Mesendoderm (in vitro differentiated cells): Measurements from ENCODE around the gene ZNF746.

Experiments used
- DNase-seq: peaks from one replicate; pipeline ENCODE4 v3.0.0; 2013
- H2AK5ac ChIP-seq: 2 replicates; pipeline ENCODE4 v1.6.1; 2013; ENCODE audit warnings: low read length, inconsistent platforms
- H2BK120ac ChIP-seq: 2 replicates; pipeline ENCODE4 v1.6.1; 2013; ENCODE audit warnings: low read depth, mild to moderate bottlenecking, low read length, moderate library complexity, mixed read lengths
- H2BK15ac ChIP-seq: replicated peaks from 2 replicates; pipeline ENCODE4 v1.6.1; 2013; ENCODE audit warnings: low read depth, mild to moderate bottlenecking, moderate library complexity
- H2BK5ac ChIP-seq: 2 replicates; pipeline ENCODE4 v1.6.1; 2013; ENCODE audit warnings: low read length, inconsistent platforms
- H3K18ac ChIP-seq: 2 replicates; pipeline ENCODE4 v1.6.1; 2013; ENCODE audit warnings: mild to moderate bottlenecking, low read length, mixed read lengths
- H3K23ac ChIP-seq: one replicate; pipeline ENCODE4 v1.6.1; 2013; ENCODE audit warnings: low read length
- H3K27ac ChIP-seq: 2 replicates; pipeline ENCODE4 v1.5.1; 2013; ENCODE audit warnings: low read depth, mild to moderate bottlenecking, inconsistent platforms, low read length, moderate library complexity
- H3K27me3 ChIP-seq: 2 replicates; pipeline ENCODE4 v1.6.1; 2013; ENCODE audit warnings: low read length, control low read depth, mild to moderate bottlenecking, inconsistent platforms; ENCODE audit not compliant: insufficient read depth, poor library complexity
- H3K36me3 ChIP-seq: 2 replicates; pipeline ENCODE4 v1.6.1; 2013; ENCODE audit warnings: low read length, inconsistent platforms; ENCODE audit not compliant: control insufficient read depth, insufficient read depth
- H3K4ac ChIP-seq: one replicate; pipeline ENCODE4 v1.6.1; 2013; ENCODE audit warnings: low read depth, mild to moderate bottlenecking, low read length, moderate library complexity
- H3K4me1 ChIP-seq: 2 replicates; pipeline ENCODE4 v1.6.1; 2013; ENCODE audit warnings: low read depth, low read length, inconsistent platforms; ENCODE audit not compliant: control insufficient read depth
- H3K4me2 ChIP-seq: 2 replicates; pipeline ENCODE4 v1.6.1; 2013; ENCODE audit warnings: low read length
- H3K4me3 ChIP-seq: 2 replicates; pipeline ENCODE4 v1.5.1; 2013; ENCODE audit warnings: mild to moderate bottlenecking, low read length
- H3K56ac ChIP-seq: one replicate; pipeline ENCODE4 v1.6.1; 2013; ENCODE audit warnings: low read length
- H3K79me1 ChIP-seq: 2 replicates; pipeline ENCODE4 v1.6.1; 2013; ENCODE audit warnings: low read length, inconsistent platforms
- H3K79me2 ChIP-seq: 2 replicates; pipeline ENCODE4 v1.6.1; 2013; ENCODE audit warnings: mild to moderate bottlenecking, low read length; ENCODE audit not compliant: control insufficient read depth, insufficient read depth
- H3K9ac ChIP-seq: 2 replicates; pipeline ENCODE4 v1.6.1; 2013; ENCODE audit warnings: low read length, inconsistent platforms
- H4K5ac ChIP-seq: one replicate; pipeline ENCODE4 v1.6.1; 2013; ENCODE audit warnings: low read length
- H4K8ac ChIP-seq: one replicate; pipeline ENCODE4 v1.6.1; 2013; ENCODE audit warnings: low read depth, mild to moderate bottlenecking, control low read depth, low read length, moderate library complexity
- WGBS: extraction: QIAGEN DNeasy Blood & Tissue Kit; methylation state at CpG from one replicate; pipeline ENCODE4 v1.1.7; 2013; ENCODE audit warnings: low lambda C conversion rate, missing lambda C conversion rate; ENCODE audit not compliant: insufficient coverage; ENCODE audit errors: extremely low coverage; 5-methylcytosine and 5-hydroxymethylcytosine counted together

The ZNF746 gene

GRCh38 chr7:149440222-149440621 lies 57.4 kb downstream of the ZNF746 start:
- Histone ChIP-seq H3K27me3 (no peaks in the 10 kb centered on the region), H3K56ac (no peak overlapping the region), H3K4me2 (no peak overlapping the region), H4K8ac (no peak overlapping the region), H4K5ac (no peak overlapping the region), H3K4me3 (no peak overlapping the region), H3K79me2 (no peaks in the 10 kb centered on the region), H2BK120ac (no peak overlapping the region), H3K27ac (no peak overlapping the region), H3K36me3 (no peaks in the 10 kb centered on the region), H2AK5ac (no peak overlapping the region), H3K23ac (no peak overlapping the region), H3K18ac (no peak overlapping the region), H2BK15ac (no peak overlapping the region), H3K79me1 (no peaks in the 10 kb centered on the region), H2BK5ac (no peak overlapping the region), H3K4me1 (no peaks in the 10 kb centered on the region), H3K4ac (no peak overlapping the region), H3K9ac (no peak overlapping the region)
- no peak for DNase-seq
- no CpG with 5 or more reads among the region's 4 CpGs for WGBS

DNA sequence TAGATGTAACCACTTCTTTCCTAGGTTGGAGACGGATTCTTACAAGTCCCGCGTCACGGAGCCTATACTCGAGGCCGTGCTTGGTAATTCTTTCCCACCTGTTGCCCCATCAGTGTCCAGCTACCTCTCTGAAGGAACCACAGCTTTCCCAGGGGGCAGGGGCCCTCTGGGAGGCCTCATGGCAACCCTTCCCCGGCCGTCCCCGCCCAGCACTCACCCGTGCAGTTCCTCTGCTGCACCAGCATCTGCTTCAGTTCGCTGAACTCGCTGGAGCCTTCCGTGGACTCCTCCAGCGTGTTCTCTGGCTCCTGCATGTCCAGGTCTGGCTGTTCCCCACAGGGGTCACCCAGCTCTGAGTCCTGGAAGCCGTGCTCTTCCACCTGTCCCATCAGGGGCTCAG lies 61.3 kb downstream of the ZNF746 start:
- no CpG with 5 or more reads among the region's 15 CpGs for WGBS
- Histone ChIP-seq H3K4me2 (no peak overlapping the region), H3K9ac (no peak overlapping the region), H2BK5ac (no peak overlapping the region), H3K23ac (no peak overlapping the region), H3K79me2 (no peaks in the 10 kb centered on the region), H3K18ac (no peak overlapping the region), H4K5ac (no peak overlapping the region), H2BK120ac (no peak overlapping the region), H3K79me1 (no peaks in the 10 kb centered on the region), H3K4me1 (no peaks in the 10 kb centered on the region), H3K4ac (no peak overlapping the region), H3K27me3 (no peaks in the 10 kb centered on the region), H3K27ac (no peak overlapping the region), H2AK5ac (no peak overlapping the region), H4K8ac (no peak overlapping the region), H3K56ac (no peak overlapping the region), H3K4me3 (no peak overlapping the region), H2BK15ac (no peak overlapping the region), H3K36me3 (no peaks in the 10 kb centered on the region)
- no peak for DNase-seq

DNA sequence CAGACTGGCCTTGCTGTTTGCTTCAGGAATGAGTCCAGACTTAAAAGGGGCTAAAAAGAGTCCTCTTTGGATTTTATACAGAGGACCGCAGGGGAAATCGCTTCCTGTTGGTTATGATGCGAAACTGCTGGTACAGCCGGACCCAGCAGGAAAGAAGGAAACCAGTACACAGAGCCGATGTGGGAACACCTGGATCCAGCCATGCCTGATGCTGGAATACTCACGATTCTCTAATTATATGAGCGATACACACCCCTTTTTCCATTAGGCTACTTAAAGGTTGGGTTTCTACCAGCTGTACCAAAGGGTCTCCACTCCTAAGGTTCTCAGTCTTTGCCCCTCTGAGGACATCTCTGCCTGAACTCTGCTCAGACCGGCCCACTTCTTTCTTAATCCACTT lies 64.5 kb downstream of the ZNF746 start:
- Histone ChIP-seq H3K79me2 (no peaks in the 10 kb centered on the region), H3K79me1 (no peaks in the 10 kb centered on the region), H2BK120ac (no peak overlapping the region), H3K18ac (no peak overlapping the region), H3K27ac (no peak overlapping the region), H3K23ac (no peak overlapping the region), H4K8ac (no peak overlapping the region), H3K56ac (no peak overlapping the region), H3K4me2 (no peak overlapping the region), H2BK15ac (no peak overlapping the region), H2AK5ac (no peak overlapping the region), H3K9ac (no peak overlapping the region), H3K36me3 (no peaks in the 10 kb centered on the region), H3K27me3 (no peaks in the 10 kb centered on the region), H3K4me1 (no peaks in the 10 kb centered on the region), H4K5ac (no peak overlapping the region), H3K4me3 (no peak overlapping the region), H3K4ac (no peak overlapping the region), H2BK5ac (no peak overlapping the region)
- no peak for DNase-seq
- WGBS, result no CpG with 5 or more reads among the region's 8 CpGs

GRCh38 chr7:149432121-149432691 lies 65.4 kb downstream of the ZNF746 start:
- no peaks in the 10 kb centered on the region for H3K36me3 ChIP-seq
- no peaks in the 10 kb centered on the region for H3K27me3 ChIP-seq
- H3K56ac ChIP-seq, result no peak overlapping the region
- no peak overlapping the region for H3K4ac ChIP-seq
- no peak overlapping the region for H3K4me2 ChIP-seq
- no peaks in the 10 kb centered on the region for H3K79me1 ChIP-seq
- WGBS, result no CpG with 5 or more reads among the region's 53 CpGs
- H4K8ac ChIP-seq, result no peak overlapping the region
- no peak overlapping the region for H2AK5ac ChIP-seq
- no peaks in the 10 kb centered on the region for H3K79me2 ChIP-seq
- no peaks in the 10 kb centered on the region for H3K4me1 ChIP-seq
- H3K9ac ChIP-seq, result no peak overlapping the region
- no peak for DNase-seq
- H3K4me3 ChIP-seq, result no peak overlapping the region
- no peak overlapping the region for H2BK15ac ChIP-seq
- no peak overlapping the region for H2BK5ac ChIP-seq
- H3K18ac ChIP-seq, result no peak overlapping the region
- H3K23ac ChIP-seq, result no peak overlapping the region
- H4K5ac ChIP-seq, result no peak overlapping the region
- H3K27ac ChIP-seq, result no peak overlapping the region
- no peak overlapping the region for H2BK120ac ChIP-seq

GRCh38 chr7:149431486-149432120 lies 66.0 kb downstream of the ZNF746 start:
- Histone ChIP-seq H3K4me2 (no peak overlapping the region), H3K4me3 (no peak overlapping the region), H4K5ac (no peak overlapping the region), H3K9ac (no peak overlapping the region), H2BK5ac (no peak overlapping the region), H2BK120ac (no peak overlapping the region), H2BK15ac (no peak overlapping the region), H3K23ac (no peak overlapping the region), H4K8ac (no peak overlapping the region), H3K56ac (no peak overlapping the region), H3K4me1 (no peaks in the 10 kb centered on the region), H3K4ac (no peak overlapping the region), H3K79me2 (no peaks in the 10 kb centered on the region), H3K79me1 (no peaks in the 10 kb centered on the region), H3K18ac (no peak overlapping the region), H3K36me3 (no peaks in the 10 kb centered on the region), H3K27ac (no peak overlapping the region), H2AK5ac (no peak overlapping the region), H3K27me3 (no peaks in the 10 kb centered on the region)
- WGBS, result no CpG with 5 or more reads among the region's 66 CpGs
- DNase-seq, result no peak

DNA sequence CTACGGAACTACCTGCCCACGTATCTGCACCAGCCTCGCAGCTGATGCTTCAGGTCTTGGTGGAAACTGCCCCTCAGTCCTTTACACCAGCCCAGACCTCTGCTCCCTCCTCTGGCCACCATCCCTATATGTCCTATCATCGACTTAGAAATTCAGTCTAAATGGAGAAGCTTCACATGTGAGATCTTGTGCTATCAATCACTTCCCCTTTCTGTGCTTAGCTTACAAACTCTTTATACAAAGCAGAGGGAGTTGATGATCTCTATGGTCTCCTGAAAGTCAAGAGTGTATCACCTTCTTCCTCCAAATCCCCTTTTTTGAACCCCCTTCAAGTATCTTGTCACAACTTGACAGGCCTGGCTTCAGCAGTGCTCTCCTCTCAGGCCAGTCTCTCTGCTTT lies 67.4 kb downstream of the ZNF746 start:
- H3K56ac ChIP-seq, result no peak overlapping the region
- H3K27me3 ChIP-seq, result no peaks in the 10 kb centered on the region
- H3K4me3 ChIP-seq, result no peak overlapping the region
- no peak for DNase-seq
- H3K4me2 ChIP-seq, result no peak overlapping the region
- H2BK120ac ChIP-seq, result no peak overlapping the region
- H3K4me1 ChIP-seq, result no peaks in the 10 kb centered on the region
- no peak overlapping the region for H3K9ac ChIP-seq
- no peaks in the 10 kb centered on the region for H3K79me2 ChIP-seq
- H2BK15ac ChIP-seq, result no peak overlapping the region
- no peak overlapping the region for H2AK5ac ChIP-seq
- no peak overlapping the region for H2BK5ac ChIP-seq
- no CpG with 5 or more reads among the region's 4 CpGs for WGBS
- H3K27ac ChIP-seq, result no peak overlapping the region
- H4K8ac ChIP-seq, result no peak overlapping the region
- no peaks in the 10 kb centered on the region for H3K36me3 ChIP-seq
- H3K23ac ChIP-seq, result no peak overlapping the region
- no peak overlapping the region for H3K4ac ChIP-seq
- no peaks in the 10 kb centered on the region for H3K79me1 ChIP-seq
- no peak overlapping the region for H4K5ac ChIP-seq
- H3K18ac ChIP-seq, result no peak overlapping the region
